Esophagus squamous epithelium (tissue), 5 donors: ENCODE measurements around the gene DDX53. TPM values are rescaled to one million over a fixed set of nuclear protein-coding genes. Genes with fewer than 3 reads are reported as not detected.

ENCODE experiments used
- DNase-seq: peaks from one replicate; lab custom pipeline; 2025; lab: John Stamatoyannopoulos, UW
- H3K27ac ChIP-seq, 4 donors: fragments of 200-600 bp; sonication (generic); one replicate each; pipeline ENCODE4 v1.5.1; 2016 to 2019; ENCODE audit warnings: mild to moderate bottlenecking in 1 of 4
- H3K27me3 ChIP-seq, 4 donors: fragments of 200-600 bp; sonication (generic); 1 replicate in 3 of 4; 2 replicates in 1 of 4; pipeline versions ENCODE4 v1.5.1 to v1.6.0; 2017 to 2021; ENCODE audit warnings: antibody characterized with exemption in 1 of 4
- H3K36me3 ChIP-seq, 3 donors: fragments of 200-600 bp; sonication (generic); one replicate each; pipeline ENCODE4 v1.5.1; 2016 to 2019
- H3K4me1 ChIP-seq, 3 donors: fragments of 200-600 bp; sonication (generic); one replicate each; pipeline ENCODE4 v1.5.1; 2017 to 2019
- H3K4me3 ChIP-seq, 4 donors: fragments of 200-600 bp; sonication (generic); 1 replicate in 3 of 4; 2 replicates in 1 of 4; pipeline ENCODE4 v1.5.1; 2016 to 2019; ENCODE audit warnings: mild to moderate bottlenecking in 2 of 4, moderate library complexity in 1 of 4
- H3K9me3 ChIP-seq, 3 donors: fragments of 200-600 bp; sonication (generic); one replicate each; pipeline ENCODE4 v1.5.1; 2016 to 2019
- CTCF ChIP-seq, 6 experiments: fragments of 450-650 bp in 4 of 6; fragments of 200-600 bp in 2 of 6; sonication (generic) in 2 of 6; IDR thresholded peaks; one replicate each; pipeline ENCODE4 v1.5.1; 2016 to 2019; ENCODE audit warnings: antibody characterized with exemption in 6 of 6, mild to moderate bottlenecking in 4 of 6, moderate library complexity in 4 of 6
- POLR2A ChIP-seq, 4 donors: fragments of 450-650 bp; IDR thresholded peaks; one replicate each; pipeline ENCODE4 v1.6.1; 2017; ENCODE audit warnings: antibody characterized with exemption in 4 of 4, mild to moderate bottlenecking in 4 of 4, moderate library complexity in 3 of 4
- WGBS, 2 donors: methylation state at CpG; one replicate each; pipeline ENCODE4 v1.1.5; 2018; 5-methylcytosine and 5-hydroxymethylcytosine counted together
- intact Hi-C: fragments of 100-400 bp; cut with DNase I; formaldehyde crosslinking; loops from one replicate; pipeline ENCODE4 v1.15.0; 2022
- total RNA-seq, 4 donors: library from RNA; depleted of rRNA; stranded (reverse); fragments of >200 nt; gene quantifications; one replicate each; pipeline ENCODE4 v1.1.0, GENCODE V29; 2016
- donor health status: DM: yes; HTN: yes; CAD: no.

DDX53 gene
- total RNA-seq, 4 donors from 2014 or later = not detected

GRCh38 chrX:23008431-23009099, 8.8 kb downstream of the DDX53 start:
- no peaks in the 10 kb centered on the region for H3K4me1 ChIP-seq
- H3K27me3 ChIP-seq = no peaks in the 10 kb centered on the region
- no peaks in the 10 kb centered on the region for H3K9me3 ChIP-seq
- H3K36me3 ChIP-seq = no peaks in the 10 kb centered on the region
- H3K27ac ChIP-seq = no peak overlapping the region
- no peak overlapping the region for H3K4me3 ChIP-seq
- intact Hi-C loops = no loop called here
- DNase-seq = no peak
- WGBS, 2 donors = 33 to 53% methylated on average over 1 of the region's 1 CpG
- TF ChIP-seq CTCF (IDR thresholded peaks at IDR 0.05) = peak in 3 of 6 experiments; percentile 30 to 34 (median 32)
- TF ChIP-seq POLR2A (IDR thresholded peaks at IDR 0.05) = no peak

GRCh38 chrX:23012162-23012561, 12.4 kb downstream of the DDX53 start:
- Histone ChIP-seq H3K4me3 (no peak overlapping the region), H3K9me3 (no peaks in the 10 kb centered on the region), H3K36me3 (no peaks in the 10 kb centered on the region), H3K27me3 (no peaks in the 10 kb centered on the region), H3K4me1 (no peaks in the 10 kb centered on the region), H3K27ac (no peak overlapping the region)
- intact Hi-C loops = no loop called here
- no peak for TF ChIP-seq POLR2A (IDR thresholded peaks at IDR 0.05)
- TF ChIP-seq CTCF (IDR thresholded peaks at IDR 0.05) = no peak
- no peak for DNase-seq
- 54 to 80% methylated on average over 2 of the region's 2 CpGs for WGBS, 2 donors

DNA sequence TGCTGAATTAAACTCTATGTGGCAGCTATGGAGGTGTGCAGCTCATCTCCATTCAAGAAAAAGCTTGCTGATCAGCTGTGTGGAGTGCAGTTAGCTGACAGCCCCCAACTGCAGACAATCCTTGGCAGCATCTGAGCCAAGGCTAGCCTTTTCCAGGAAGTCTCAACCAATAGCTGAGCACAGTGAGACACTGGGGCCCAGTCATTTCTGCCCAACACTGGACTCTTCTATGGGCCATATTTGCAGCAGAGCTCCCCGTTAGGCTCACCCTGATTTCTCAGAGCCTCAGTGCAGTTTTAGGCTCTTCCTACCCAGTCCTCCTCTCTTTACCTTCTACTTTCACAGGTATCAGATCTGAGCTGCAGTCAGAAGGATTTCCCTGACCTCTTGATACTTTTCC, 12.9 kb downstream of the DDX53 start:
- H3K9me3 ChIP-seq = no peaks in the 10 kb centered on the region
- no peak for DNase-seq
- intact Hi-C loops = no loop called here
- H3K27me3 ChIP-seq = no peaks in the 10 kb centered on the region
- H3K36me3 ChIP-seq = no peaks in the 10 kb centered on the region
- WGBS, 2 donors = 86% methylated on average over 1 of the region's 1 CpG; no CpG with 5 or more reads in 1 of the 2 donors
- no peaks in the 10 kb centered on the region for H3K4me1 ChIP-seq
- H3K27ac ChIP-seq = no peak overlapping the region
- TF ChIP-seq CTCF (IDR thresholded peaks at IDR 0.05) (no peak), POLR2A (IDR thresholded peaks at IDR 0.05) (no peak)
- no peak overlapping the region for H3K4me3 ChIP-seq

- no peak for DNase-seq
- TF ChIP-seq POLR2A (IDR thresholded peaks at IDR 0.05) (no peak), CTCF (IDR thresholded peaks at IDR 0.05) (no peak)
- WGBS, 2 donors = 76 to 92% methylated on average over 2 of the region's 2 CpGs
These were observed 13.6 kb downstream of the DDX53 start for GRCh38 chrX:23013366-23013765.

DNA sequence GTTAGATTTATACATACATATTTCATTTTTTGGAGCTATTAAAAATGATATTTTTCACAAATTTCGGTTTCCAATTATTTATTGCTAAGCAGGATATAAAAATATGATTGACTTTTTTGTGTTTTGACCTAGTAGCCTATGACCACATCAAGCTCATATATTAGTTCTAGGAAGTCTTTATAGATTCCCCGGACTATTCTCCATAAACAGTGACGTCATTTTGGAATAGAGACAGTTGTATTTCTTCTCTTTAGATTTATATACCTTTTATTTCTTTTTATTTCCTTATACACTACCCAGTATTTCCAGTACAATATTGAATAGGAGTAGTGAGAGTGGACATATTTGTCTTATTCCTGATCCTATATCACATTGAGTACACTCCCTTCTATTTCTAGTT, 31.8 kb downstream of the DDX53 start:
- 48 to 57% methylated on average over 3 of the region's 3 CpGs for WGBS, 2 donors
- intact Hi-C loops = no loop called here
- no peak overlapping the region for H3K4me3 ChIP-seq
- H3K36me3 ChIP-seq = no peaks in the 10 kb centered on the region
- no peak overlapping the region for H3K27ac ChIP-seq
- H3K27me3 ChIP-seq = no peaks in the 10 kb centered on the region
- TF ChIP-seq CTCF (IDR thresholded peaks at IDR 0.05) (no peak), POLR2A (IDR thresholded peaks at IDR 0.05) (no peak)
- H3K4me1 ChIP-seq = no peaks in the 10 kb centered on the region
- H3K9me3 ChIP-seq = no peaks in the 10 kb centered on the region
- no peak for DNase-seq

More at GRCh38 chrX:23013366-23013765, 13.6 kb downstream of the DDX53 start:
- no peak overlapping the region for H3K27ac ChIP-seq
- H3K4me1 ChIP-seq = no peaks in the 10 kb centered on the region
- no peaks in the 10 kb centered on the region for H3K9me3 ChIP-seq
- H3K27me3 ChIP-seq = no peaks in the 10 kb centered on the region
- intact Hi-C loops = no loop called here
- H3K4me3 ChIP-seq = no peak overlapping the region
- no peaks in the 10 kb centered on the region for H3K36me3 ChIP-seq
